ENCODE measurements around the gene NBAS.

Gene NBAS

GRCh38 chr2:15279201-15279876 lies 281.8 kb downstream of the NBAS start:
- no peaks in the 10 kb centered on the region for H3K4me1 ChIP-seq (ENCODE audit: control insufficient read depth, insufficient read depth, low read length)
- H3K4me3 ChIP-seq (ENCODE audit: low read depth, low read length): no peak overlapping the region
- no peaks in the 10 kb centered on the region for H3K27me3 ChIP-seq (ENCODE audit: control insufficient read depth, insufficient read depth, low read length)
- no peaks in the 10 kb centered on the region for H3K9me3 ChIP-seq (ENCODE audit: control insufficient read depth, insufficient read depth, low read length)
- no peak overlapping the region for H3K27ac ChIP-seq (ENCODE audit: low read depth, low read length)
- H3K36me3 ChIP-seq (ENCODE audit: control insufficient read depth, insufficient read depth, low read length): peaks cover 7% of the 10 kb centered on the region
- H3K9ac ChIP-seq (ENCODE audit: low read depth, low read length): no peak overlapping the region

GRCh38 chr2:15278296-15278695 lies 282.8 kb downstream of the NBAS start:
- Histone ChIP-seq H3K4me1 (ENCODE audit: control insufficient read depth, insufficient read depth, low read length) (no peaks in the 10 kb centered on the region), H3K27ac (ENCODE audit: low read depth, low read length) (no peak overlapping the region), H3K36me3 (ENCODE audit: control insufficient read depth, insufficient read depth, low read length) (peaks cover 7% of the 10 kb centered on the region), H3K4me3 (ENCODE audit: low read depth, low read length) (no peak overlapping the region), H3K27me3 (ENCODE audit: control insufficient read depth, insufficient read depth, low read length) (no peaks in the 10 kb centered on the region), H3K9ac (ENCODE audit: low read depth, low read length) (no peak overlapping the region), H3K9me3 (ENCODE audit: control insufficient read depth, insufficient read depth, low read length) (no peaks in the 10 kb centered on the region)

GRCh38 chr2:15275346-15275745 lies 285.8 kb downstream of the NBAS start:
- Histone ChIP-seq H3K4me3 (ENCODE audit: low read depth, low read length) (no peak overlapping the region), H3K4me1 (ENCODE audit: control insufficient read depth, insufficient read depth, low read length) (no peaks in the 10 kb centered on the region), H3K27ac (ENCODE audit: low read depth, low read length) (no peak overlapping the region), H3K36me3 (ENCODE audit: control insufficient read depth, insufficient read depth, low read length) (peaks cover 7% of the 10 kb centered on the region), H3K27me3 (ENCODE audit: control insufficient read depth, insufficient read depth, low read length) (no peaks in the 10 kb centered on the region), H3K9ac (ENCODE audit: low read depth, low read length) (no peak overlapping the region), H3K9me3 (ENCODE audit: control insufficient read depth, insufficient read depth, low read length) (no peaks in the 10 kb centered on the region)

- H3K36me3 ChIP-seq (ENCODE audit: control insufficient read depth, insufficient read depth, low read length): peaks cover 7% of the 10 kb centered on the region
- H3K27me3 ChIP-seq (ENCODE audit: control insufficient read depth, insufficient read depth, low read length): no peaks in the 10 kb centered on the region
- H3K9ac ChIP-seq (ENCODE audit: low read depth, low read length): no peak overlapping the region
- no peaks in the 10 kb centered on the region for H3K9me3 ChIP-seq (ENCODE audit: control insufficient read depth, insufficient read depth, low read length)
- H3K4me1 ChIP-seq (ENCODE audit: control insufficient read depth, insufficient read depth, low read length): no peaks in the 10 kb centered on the region
- no peak overlapping the region for H3K4me3 ChIP-seq (ENCODE audit: low read depth, low read length)
- no peak overlapping the region for H3K27ac ChIP-seq (ENCODE audit: low read depth, low read length)
These were observed 287.7 kb downstream of the NBAS start for GRCh38 chr2:15273452-15273851.

- Histone ChIP-seq H3K27me3 (ENCODE audit: control insufficient read depth, insufficient read depth, low read length) (no peaks in the 10 kb centered on the region), H3K4me3 (ENCODE audit: low read depth, low read length) (no peak overlapping the region), H3K36me3 (ENCODE audit: control insufficient read depth, insufficient read depth, low read length) (peaks cover 7% of the 10 kb centered on the region), H3K9ac (ENCODE audit: low read depth, low read length) (no peak overlapping the region), H3K4me1 (ENCODE audit: control insufficient read depth, insufficient read depth, low read length) (no peaks in the 10 kb centered on the region), H3K27ac (ENCODE audit: low read depth, low read length) (no peak overlapping the region), H3K9me3 (ENCODE audit: control insufficient read depth, insufficient read depth, low read length) (no peaks in the 10 kb centered on the region)
These were observed 288.2 kb downstream of the NBAS start for GRCh38 chr2:15272942-15273341.

GRCh38 chr2:15271941-15272542 lies 289.1 kb downstream of the NBAS start:
- H3K27ac ChIP-seq (ENCODE audit: low read depth, low read length): no peak overlapping the region
- H3K9me3 ChIP-seq (ENCODE audit: control insufficient read depth, insufficient read depth, low read length): no peaks in the 10 kb centered on the region
- H3K4me3 ChIP-seq (ENCODE audit: low read depth, low read length): no peak overlapping the region
- H3K27me3 ChIP-seq (ENCODE audit: control insufficient read depth, insufficient read depth, low read length): no peaks in the 10 kb centered on the region
- H3K36me3 ChIP-seq (ENCODE audit: control insufficient read depth, insufficient read depth, low read length): peaks cover 7% of the 10 kb centered on the region
- H3K4me1 ChIP-seq (ENCODE audit: control insufficient read depth, insufficient read depth, low read length): no peaks in the 10 kb centered on the region
- no peak overlapping the region for H3K9ac ChIP-seq (ENCODE audit: low read depth, low read length)

- Histone ChIP-seq H3K27ac (ENCODE audit: low read depth, low read length) (no peak overlapping the region), H3K36me3 (ENCODE audit: control insufficient read depth, insufficient read depth, low read length) (peaks cover 7% of the 10 kb centered on the region), H3K4me3 (ENCODE audit: low read depth, low read length) (no peak overlapping the region), H3K9ac (ENCODE audit: low read depth, low read length) (no peak overlapping the region), H3K4me1 (ENCODE audit: control insufficient read depth, insufficient read depth, low read length) (no peaks in the 10 kb centered on the region), H3K27me3 (ENCODE audit: control insufficient read depth, insufficient read depth, low read length) (no peaks in the 10 kb centered on the region), H3K9me3 (ENCODE audit: control insufficient read depth, insufficient read depth, low read length) (no peaks in the 10 kb centered on the region)
These were observed 289.9 kb downstream of the NBAS start for GRCh38 chr2:15271276-15271675.

GRCh38 chr2:15269043-15269442 lies 292.1 kb downstream of the NBAS start:
- Histone ChIP-seq H3K4me1 (ENCODE audit: control insufficient read depth, insufficient read depth, low read length) (no peaks in the 10 kb centered on the region), H3K36me3 (ENCODE audit: control insufficient read depth, insufficient read depth, low read length) (no peaks in the 10 kb centered on the region), H3K27me3 (ENCODE audit: control insufficient read depth, insufficient read depth, low read length) (no peaks in the 10 kb centered on the region), H3K9ac (ENCODE audit: low read depth, low read length) (no peak overlapping the region), H3K9me3 (ENCODE audit: control insufficient read depth, insufficient read depth, low read length) (no peaks in the 10 kb centered on the region), H3K27ac (ENCODE audit: low read depth, low read length) (no peak overlapping the region), H3K4me3 (ENCODE audit: low read depth, low read length) (no peak overlapping the region)

GRCh38 chr2:15265889-15266288 lies 295.2 kb downstream of the NBAS start:
- Histone ChIP-seq H3K27ac (ENCODE audit: low read depth, low read length) (no peak overlapping the region), H3K9ac (ENCODE audit: low read depth, low read length) (no peak overlapping the region), H3K4me3 (ENCODE audit: low read depth, low read length) (no peak overlapping the region), H3K4me1 (ENCODE audit: control insufficient read depth, insufficient read depth, low read length) (peaks cover 12% of the 10 kb centered on the region), H3K36me3 (ENCODE audit: control insufficient read depth, insufficient read depth, low read length) (no peaks in the 10 kb centered on the region), H3K27me3 (ENCODE audit: control insufficient read depth, insufficient read depth, low read length) (no peaks in the 10 kb centered on the region), H3K9me3 (ENCODE audit: control insufficient read depth, insufficient read depth, low read length) (no peaks in the 10 kb centered on the region)

GRCh38 chr2:15263976-15264685 lies 297.0 kb downstream of the NBAS start:
- Histone ChIP-seq H3K27ac (ENCODE audit: low read depth, low read length) (no peak overlapping the region), H3K9me3 (ENCODE audit: control insufficient read depth, insufficient read depth, low read length) (no peaks in the 10 kb centered on the region), H3K27me3 (ENCODE audit: control insufficient read depth, insufficient read depth, low read length) (no peaks in the 10 kb centered on the region), H3K4me1 (ENCODE audit: control insufficient read depth, insufficient read depth, low read length) (peaks cover 28% of the 10 kb centered on the region), H3K36me3 (ENCODE audit: control insufficient read depth, insufficient read depth, low read length) (no peaks in the 10 kb centered on the region), H3K4me3 (ENCODE audit: low read depth, low read length) (no peak overlapping the region), H3K9ac (ENCODE audit: low read depth, low read length) (no peak overlapping the region)

- Histone ChIP-seq H3K9ac (ENCODE audit: low read depth, low read length) (no peak overlapping the region), H3K36me3 (ENCODE audit: control insufficient read depth, insufficient read depth, low read length) (no peaks in the 10 kb centered on the region), H3K9me3 (ENCODE audit: control insufficient read depth, insufficient read depth, low read length) (peaks cover 10% of the 10 kb centered on the region), H3K27me3 (ENCODE audit: control insufficient read depth, insufficient read depth, low read length) (no peaks in the 10 kb centered on the region), H3K4me1 (ENCODE audit: control insufficient read depth, insufficient read depth, low read length) (peaks cover 31% of the 10 kb centered on the region), H3K27ac (ENCODE audit: low read depth, low read length) (no peak overlapping the region), H3K4me3 (ENCODE audit: low read depth, low read length) (no peak overlapping the region)
These were observed 298.3 kb downstream of the NBAS start for GRCh38 chr2:15262792-15263191.
